ENCODE data around the gene COL4A1.
"Not testable (repeated sequence)": the region's sequence is repeated elsewhere in the genome, so short reads cannot be mapped to it uniquely, and the experiment has no call there.

Gene COL4A1

GRCh38 chr13:110128546-110128945 is 178.4 kb downstream of the COL4A1 start:
- no peak for DNase-seq

GRCh38 chr13:110127986-110128511 is 178.9 kb downstream of the COL4A1 start:
- DNase-seq: no peak

GRCh38 chr13:110126391-110126961 is 180.5 kb downstream of the COL4A1 start:
- peak; percentile 40 for DNase-seq

- no peak for DNase-seq
Observed at GRCh38 chr13:110125613-110126272, 181.2 kb downstream of the COL4A1 start.

GRCh38 chr13:110125157-110125556 is 181.8 kb downstream of the COL4A1 start:
- DNase-seq: no peak

GRCh38 chr13:110124201-110124940 is 182.6 kb downstream of the COL4A1 start:
- DNase-seq: no peak

- DNase-seq: no peak
Observed at GRCh38 chr13:110123041-110123809, 183.7 kb downstream of the COL4A1 start.

GRCh38 chr13:110121422-110122083 is 185.4 kb downstream of the COL4A1 start:
- DNase-seq: no peak

- DNase-seq: no peak
Observed at GRCh38 chr13:110119935-110120905, 186.7 kb downstream of the COL4A1 start.

- no peak for DNase-seq
Observed at GRCh38 chr13:110118106-110118505, 188.9 kb downstream of the COL4A1 start.

- DNase-seq: no peak
Observed at GRCh38 chr13:110116072-110116487, 190.9 kb downstream of the COL4A1 start.

GRCh38 chr13:110115591-110115990 is 191.4 kb downstream of the COL4A1 start:
- no peak for DNase-seq

- no peak for DNase-seq
Observed at GRCh38 chr13:110114316-110114715, 192.6 kb downstream of the COL4A1 start.

- no peak for DNase-seq
Observed at GRCh38 chr13:110113284-110113764, 193.6 kb downstream of the COL4A1 start.

GRCh38 chr13:110112379-110112778 is 194.6 kb downstream of the COL4A1 start:
- not testable (repeated sequence) for DNase-seq

- DNase-seq: no peak
Observed at GRCh38 chr13:110110783-110111182, 196.2 kb downstream of the COL4A1 start.

- no peak for DNase-seq
Observed at GRCh38 chr13:110109910-110110309, 197.0 kb downstream of the COL4A1 start.

GRCh38 chr13:110109140-110109783 is 197.7 kb downstream of the COL4A1 start:
- no peak for DNase-seq

- DNase-seq: peak; percentile 51
Observed at GRCh38 chr13:110108348-110109139, 198.4 kb downstream of the COL4A1 start.

All from NCI-H187 treated with DMSO at 0.1 percent for 48 hours (cell line).